ENCODE data around the gene MPLKIP.
A peak's percentile ranks its signal among the peaks of the same experiment; 100 is the strongest.
"Not testable (repeated sequence)": the region's sequence is repeated elsewhere in the genome, so short reads cannot be mapped to it uniquely, and the experiment has no call there.

Gene MPLKIP

GRCh38 chr7:40148671-40149070, 14.2 kb upstream of the MPLKIP start:
- TF ChIP-seq EZH2phosphoT487 (IDR thresholded peaks at IDR 0.05; ENCODE audit: borderline replicate concordance, low read length) (no peak), CTCF (IDR thresholded peaks at IDR 0.05; ENCODE audit: low read depth, low read length, poor library complexity, severe bottlenecking) (no peak)
- Histone ChIP-seq H3K4me3 (ENCODE audit: low read length) (no peak overlapping the region), H3K79me2 (ENCODE audit: control insufficient read depth, low read length) (no peaks in the 10 kb centered on the region), H3K4me1 (ENCODE audit: control insufficient read depth, low read length) (no peaks in the 10 kb centered on the region), H3K36me3 (ENCODE audit: control insufficient read depth, low read length) (no peaks in the 10 kb centered on the region), H3K27me3 (ENCODE audit: control insufficient read depth, low read length) (peaks cover 6% of the 10 kb centered on the region; the same call in 1 of the 2 replicates), H3K4me2 (ENCODE audit: low read length) (no peak overlapping the region), H3K27ac (ENCODE audit: low read depth, low read length) (no peak overlapping the region), H3K9me3 (ENCODE audit: control insufficient read depth, insufficient read depth, low read length) (no peaks in the 10 kb centered on the region), H4K20me1 (ENCODE audit: control insufficient read depth, insufficient read depth, low read depth, low read length) (no peaks in the 10 kb centered on the region), H3K9me2 (replicated peaks; ENCODE audit: control insufficient read depth, low read length) (no peaks in the 10 kb centered on the region), H3F3A (ENCODE audit: control insufficient read depth, insufficient read depth) (no peaks in the 10 kb centered on the region)

GRCh38 chr7:40148247-40148580, 13.8 kb upstream of the MPLKIP start:
- not testable (repeated sequence) for H3K9me3 ChIP-seq (ENCODE audit: control insufficient read depth, insufficient read depth, low read length); H3K36me3 ChIP-seq (ENCODE audit: control insufficient read depth, low read length); H3K27me3 ChIP-seq (ENCODE audit: control insufficient read depth, low read length); H3K79me2 ChIP-seq (ENCODE audit: control insufficient read depth, low read length); H3F3A ChIP-seq (ENCODE audit: control insufficient read depth, insufficient read depth); H4K20me1 ChIP-seq (ENCODE audit: control insufficient read depth, insufficient read depth, low read depth, low read length); H3K4me1 ChIP-seq (ENCODE audit: control insufficient read depth, low read length); H3K4me2 ChIP-seq (ENCODE audit: low read length); H3K27ac ChIP-seq (ENCODE audit: low read depth, low read length); H3K4me3 ChIP-seq (ENCODE audit: low read length); H3K9me2 ChIP-seq (replicated peaks; ENCODE audit: control insufficient read depth, low read length)

DNA sequence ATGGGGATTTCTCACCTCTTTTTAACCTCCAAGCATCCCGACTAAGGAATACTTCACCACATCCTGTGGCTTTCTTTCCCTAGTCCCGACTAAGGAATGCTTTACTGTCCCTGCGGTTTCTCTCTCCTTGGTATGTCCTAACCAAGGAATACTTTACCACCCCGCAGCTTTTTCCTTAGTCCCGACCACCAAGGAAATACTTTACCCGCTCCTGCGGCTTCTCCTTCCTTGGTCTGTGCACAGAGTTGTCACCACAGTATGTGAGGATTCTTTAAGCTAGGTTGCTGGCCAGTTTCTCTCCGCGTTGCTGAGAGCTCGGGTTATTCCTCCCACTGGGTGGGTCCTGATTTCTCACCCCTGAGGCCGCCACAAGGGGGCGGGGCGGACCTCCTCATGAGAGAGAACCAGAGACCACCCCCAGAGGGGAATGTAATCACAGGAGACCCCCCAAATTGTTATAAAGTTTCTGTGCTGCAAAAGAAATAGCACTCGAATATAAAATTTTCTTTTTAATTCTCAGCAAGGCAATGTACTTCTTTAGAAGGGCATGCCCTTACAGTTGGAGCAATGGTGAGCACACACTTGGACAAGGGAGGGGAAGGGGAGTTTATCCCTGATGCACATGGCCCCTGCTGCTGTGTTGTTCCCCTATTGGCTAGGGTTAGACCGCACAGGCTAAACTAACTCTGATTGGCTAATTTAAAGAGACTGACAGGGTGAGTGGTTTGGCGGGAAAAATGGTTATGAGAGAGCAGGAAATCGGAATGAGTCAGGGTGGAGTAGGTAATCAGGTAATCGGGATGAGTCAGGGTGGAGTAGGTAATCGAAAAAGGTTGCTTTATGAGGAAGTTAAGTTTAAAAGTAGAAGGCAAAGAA, 13.2 kb upstream of the MPLKIP start:
- no peaks in the 10 kb centered on the region for H3K4me1 ChIP-seq (ENCODE audit: control insufficient read depth, low read length)
- H3F3A ChIP-seq (ENCODE audit: control insufficient read depth, insufficient read depth) = no peaks in the 10 kb centered on the region
- H3K27ac ChIP-seq (ENCODE audit: low read depth, low read length) = no peak overlapping the region
- H3K4me3 ChIP-seq (ENCODE audit: low read length) = no peak overlapping the region
- no peaks in the 10 kb centered on the region for H3K79me2 ChIP-seq (ENCODE audit: control insufficient read depth, low read length)
- no peaks in the 10 kb centered on the region for H3K36me3 ChIP-seq (ENCODE audit: control insufficient read depth, low read length)
- no peaks in the 10 kb centered on the region for H4K20me1 ChIP-seq (ENCODE audit: control insufficient read depth, insufficient read depth, low read depth, low read length)
- TF ChIP-seq EZH2phosphoT487 (IDR thresholded peaks at IDR 0.05; ENCODE audit: borderline replicate concordance, low read length) = no peak
- peak; percentile 23 for TF ChIP-seq CTCF (IDR thresholded peaks at IDR 0.05; ENCODE audit: low read depth, low read length, poor library complexity, severe bottlenecking)
- peaks cover 8% of the 10 kb centered on the region; the same call in 1 of the 2 replicates for H3K27me3 ChIP-seq (ENCODE audit: control insufficient read depth, low read length)
- no peaks in the 10 kb centered on the region for H3K9me3 ChIP-seq (ENCODE audit: control insufficient read depth, insufficient read depth, low read length)
- H3K9me2 ChIP-seq (replicated peaks; ENCODE audit: control insufficient read depth, low read length) = no peaks in the 10 kb centered on the region
- no peak overlapping the region for H3K4me2 ChIP-seq (ENCODE audit: low read length)

DNA sequence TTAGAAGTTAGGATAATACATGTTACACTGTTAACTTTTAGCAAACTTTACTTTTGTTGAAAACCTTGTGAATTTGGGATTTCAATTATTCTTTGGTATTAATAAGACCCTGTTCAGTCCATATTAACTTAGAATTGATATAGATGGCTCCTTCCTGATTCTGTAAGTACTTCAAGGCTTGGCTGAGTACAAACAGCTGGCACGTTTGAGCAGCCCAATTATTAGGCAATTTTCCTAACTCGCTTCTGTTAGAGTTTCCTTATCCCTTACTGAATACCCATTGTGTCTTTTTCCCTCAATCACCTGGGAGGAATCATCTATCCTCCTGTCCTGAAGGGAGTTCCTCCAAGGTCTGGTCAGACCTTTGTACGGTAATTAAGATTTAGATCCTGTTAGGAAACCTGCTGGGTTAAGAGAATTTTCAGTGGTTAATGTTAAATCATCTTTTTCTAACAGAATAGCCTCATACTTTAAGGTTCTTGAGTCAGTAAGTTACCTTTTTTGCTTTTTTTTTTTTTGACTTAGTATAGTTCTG, 11.2 kb upstream of the MPLKIP start:
- not testable (repeated sequence) for H3K4me1 ChIP-seq (ENCODE audit: control insufficient read depth, low read length); H3K79me2 ChIP-seq (ENCODE audit: control insufficient read depth, low read length); H3K27me3 ChIP-seq (ENCODE audit: control insufficient read depth, low read length); H3F3A ChIP-seq (ENCODE audit: control insufficient read depth, insufficient read depth); H3K4me2 ChIP-seq (ENCODE audit: low read length); H3K9me3 ChIP-seq (ENCODE audit: control insufficient read depth, insufficient read depth, low read length); H3K4me3 ChIP-seq (ENCODE audit: low read length); H3K36me3 ChIP-seq (ENCODE audit: control insufficient read depth, low read length); H3K27ac ChIP-seq (ENCODE audit: low read depth, low read length); H3K9me2 ChIP-seq (replicated peaks; ENCODE audit: control insufficient read depth, low read length); H4K20me1 ChIP-seq (ENCODE audit: control insufficient read depth, insufficient read depth, low read depth, low read length)

- H3K4me1 ChIP-seq (ENCODE audit: control insufficient read depth, low read length); H3F3A ChIP-seq (ENCODE audit: control insufficient read depth, insufficient read depth); H3K27me3 ChIP-seq (ENCODE audit: control insufficient read depth, low read length); H3K4me2 ChIP-seq (ENCODE audit: low read length); H3K79me2 ChIP-seq (ENCODE audit: control insufficient read depth, low read length); H3K9me3 ChIP-seq (ENCODE audit: control insufficient read depth, insufficient read depth, low read length); H3K36me3 ChIP-seq (ENCODE audit: control insufficient read depth, low read length); H4K20me1 ChIP-seq (ENCODE audit: control insufficient read depth, insufficient read depth, low read depth, low read length); H3K27ac ChIP-seq (ENCODE audit: low read depth, low read length); H3K4me3 ChIP-seq (ENCODE audit: low read length); H3K9me2 ChIP-seq (replicated peaks; ENCODE audit: control insufficient read depth, low read length): not testable (repeated sequence)
These were observed 7.5 kb upstream of the MPLKIP start for GRCh38 chr7:40141916-40142315.

DNA sequence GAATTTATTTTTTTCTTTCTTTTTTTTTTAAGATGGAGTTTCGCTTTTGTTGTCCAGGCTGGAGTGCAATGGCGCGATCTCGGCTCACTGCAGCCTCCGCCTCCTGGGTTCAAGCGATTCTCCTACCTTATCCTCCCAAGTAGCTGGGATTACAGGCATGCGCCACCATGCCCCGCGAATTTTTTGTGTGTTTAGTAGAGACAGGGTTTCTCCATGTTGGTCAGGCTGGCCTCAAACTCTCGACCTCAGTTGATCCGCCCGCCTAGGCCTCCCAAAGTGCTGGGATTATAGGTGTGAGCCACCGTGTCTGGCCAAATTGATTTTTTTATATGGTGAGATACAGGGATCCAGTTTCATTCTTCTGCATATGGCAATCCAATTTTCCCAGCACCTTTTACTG, 5.5 kb upstream of the MPLKIP start:
- not testable (repeated sequence) for H3K9me2 ChIP-seq (replicated peaks; ENCODE audit: control insufficient read depth, low read length)

More for the DNA sequence above, 5.5 kb upstream of the MPLKIP start:
- H3K36me3 ChIP-seq (ENCODE audit: control insufficient read depth, low read length); H3K4me2 ChIP-seq (ENCODE audit: low read length); H3K27me3 ChIP-seq (ENCODE audit: control insufficient read depth, low read length); H4K20me1 ChIP-seq (ENCODE audit: control insufficient read depth, insufficient read depth, low read depth, low read length); H3K79me2 ChIP-seq (ENCODE audit: control insufficient read depth, low read length); H3K9me3 ChIP-seq (ENCODE audit: control insufficient read depth, insufficient read depth, low read length); H3K4me1 ChIP-seq (ENCODE audit: control insufficient read depth, low read length); H3K27ac ChIP-seq (ENCODE audit: low read depth, low read length); H3F3A ChIP-seq (ENCODE audit: control insufficient read depth, insufficient read depth); H3K4me3 ChIP-seq (ENCODE audit: low read length): not testable (repeated sequence)
